ENCODE measurements around the gene RNF114.
"Not testable (repeated sequence)": the region's sequence is repeated elsewhere in the genome, so short reads cannot be mapped to it uniquely, and the experiment has no call there.

RNF114 gene

DNA sequence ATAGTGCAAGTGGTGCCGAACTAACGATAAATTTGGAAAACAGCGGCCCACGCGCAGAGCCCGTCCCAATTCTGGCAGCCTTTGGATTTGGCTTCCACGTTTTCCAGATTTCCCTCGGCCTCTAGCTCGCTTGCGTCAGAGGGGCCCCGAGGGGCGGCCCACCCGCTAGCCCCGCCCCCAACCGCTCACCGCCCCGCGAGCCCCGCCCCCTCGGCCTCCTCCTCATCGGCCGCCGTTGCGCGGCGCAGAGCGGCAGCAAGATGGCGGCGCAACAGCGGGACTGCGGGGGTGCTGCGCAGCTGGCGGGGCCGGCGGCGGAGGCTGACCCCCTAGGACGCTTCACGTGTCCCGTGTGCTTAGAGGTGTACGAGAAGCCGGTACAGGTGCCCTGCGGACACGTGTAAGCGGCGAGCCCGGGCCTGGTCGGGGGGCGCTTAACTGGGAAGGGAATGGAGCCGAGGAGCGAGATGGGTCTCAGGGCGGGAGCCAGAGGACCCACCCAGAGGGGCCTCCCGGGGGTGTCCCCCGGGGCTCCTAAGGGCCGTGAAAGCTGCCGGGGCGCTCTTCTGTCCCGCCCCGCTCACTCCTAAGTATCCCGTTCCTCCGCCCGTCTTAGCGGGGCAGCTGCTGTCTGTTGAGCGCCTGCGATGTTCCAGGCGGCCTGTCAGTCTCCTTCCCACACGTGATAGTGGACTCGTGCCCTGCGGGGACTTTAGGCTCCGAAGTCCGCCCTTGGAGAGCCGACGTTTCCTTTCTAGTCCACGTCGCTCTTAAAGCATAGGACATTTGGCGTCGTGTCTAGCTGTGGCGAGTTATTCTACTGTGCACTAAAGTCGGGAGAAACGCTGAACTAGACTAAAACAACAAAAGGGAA is at the start of gene RNF114:
RNF114 (plus strand) TSS at position 245 of the 874 bp plus-strand sequence; CDS start at position 261, 16 bp downstream.
- peak; percentile 70 for DNase-seq

- no peak for DNase-seq
These were observed 49.5 kb upstream of the RNF114 start for GRCh38 chr20:49886571-49887213.

GRCh38 chr20:49887251-49888211 is 48.7 kb upstream of the RNF114 start:
- DNase-seq: no peak

- DNase-seq: peak; percentile 45
These were observed 47.8 kb upstream of the RNF114 start for GRCh38 chr20:49888212-49889000.

- no peak for DNase-seq
These were observed 46.9 kb upstream of the RNF114 start for GRCh38 chr20:49889001-49889934.

DNA sequence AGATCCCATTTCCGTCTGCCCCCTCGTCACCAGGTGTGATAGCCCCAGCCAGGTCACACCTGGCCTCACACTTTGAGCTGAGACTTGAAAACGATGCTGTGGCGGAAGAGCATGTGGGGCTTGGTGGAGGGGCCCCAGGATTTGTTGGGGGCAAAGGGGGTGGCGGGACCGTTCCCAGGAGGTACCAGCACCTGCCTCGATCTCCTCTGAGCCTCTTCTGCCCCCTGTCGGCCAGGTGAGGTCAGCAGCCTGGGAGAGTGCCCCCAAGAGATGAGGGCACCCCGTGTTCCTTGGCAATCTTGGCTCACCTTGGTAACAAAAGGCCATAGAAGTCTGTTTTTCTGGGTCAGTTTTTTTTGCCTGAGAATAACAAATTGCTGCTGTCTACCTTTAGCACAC is 46.3 kb upstream of the RNF114 start:
- no peak for DNase-seq

DNA sequence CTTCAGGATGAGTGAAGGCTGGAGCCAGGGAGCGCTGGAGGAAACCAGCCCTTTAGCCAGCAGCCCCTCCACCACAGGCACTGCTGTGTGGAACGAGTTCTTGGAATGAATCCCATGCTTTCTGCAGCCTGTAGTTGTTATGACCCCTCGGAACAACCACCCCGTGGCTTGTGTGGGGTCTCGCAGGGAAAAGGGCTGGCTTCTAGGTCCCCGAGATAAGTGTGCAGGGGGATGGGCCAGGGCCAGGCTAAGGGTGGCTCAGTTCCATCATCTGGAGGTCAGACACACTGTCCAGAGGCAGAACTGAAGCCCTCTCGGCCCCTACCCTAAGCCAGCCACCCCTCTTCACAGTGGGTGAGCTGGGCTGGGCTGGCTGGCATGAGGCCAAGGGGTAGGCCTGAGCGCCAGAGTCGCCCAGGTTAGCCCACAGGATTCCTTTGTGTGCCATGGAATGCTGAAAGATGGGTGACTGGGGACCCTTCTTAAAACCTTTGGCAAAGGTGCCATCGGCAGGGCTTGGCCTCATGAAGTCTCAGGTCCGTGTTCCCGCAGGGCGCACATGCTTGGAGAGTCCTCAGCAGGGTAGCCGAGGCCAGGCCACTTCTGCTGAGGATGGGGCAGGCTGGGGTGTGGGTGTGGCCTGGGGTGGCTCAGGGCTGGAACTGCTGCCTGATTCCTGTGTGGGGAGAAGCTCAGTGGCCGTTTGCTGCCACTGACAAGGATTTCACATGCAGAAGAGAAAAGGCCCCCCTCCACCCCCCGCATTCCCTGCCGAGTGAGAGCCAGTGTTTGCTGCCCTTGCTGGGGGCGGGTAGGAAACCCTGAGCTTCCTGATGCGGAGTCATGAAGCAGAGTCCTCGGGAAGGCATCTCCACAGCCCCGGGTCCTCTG is 45.5 kb upstream of the RNF114 start:
- DNase-seq: no peak

- DNase-seq: no peak
These were observed 44.6 kb upstream of the RNF114 start for GRCh38 chr20:49891476-49892110.

- no peak for DNase-seq
These were observed 43.9 kb upstream of the RNF114 start for GRCh38 chr20:49892260-49892659.

GRCh38 chr20:49892817-49893216 is 43.4 kb upstream of the RNF114 start:
- DNase-seq: no peak

- no peak for DNase-seq
These were observed 42.7 kb upstream of the RNF114 start for GRCh38 chr20:49893242-49894072.

- no peak for DNase-seq
These were observed 42.1 kb upstream of the RNF114 start for GRCh38 chr20:49894073-49894470.

- DNase-seq: not testable (repeated sequence)
These were observed 40.6 kb upstream of the RNF114 start for GRCh38 chr20:49895474-49896093.

- DNase-seq: no peak
These were observed 40.0 kb upstream of the RNF114 start for GRCh38 chr20:49896204-49896603.

DNA sequence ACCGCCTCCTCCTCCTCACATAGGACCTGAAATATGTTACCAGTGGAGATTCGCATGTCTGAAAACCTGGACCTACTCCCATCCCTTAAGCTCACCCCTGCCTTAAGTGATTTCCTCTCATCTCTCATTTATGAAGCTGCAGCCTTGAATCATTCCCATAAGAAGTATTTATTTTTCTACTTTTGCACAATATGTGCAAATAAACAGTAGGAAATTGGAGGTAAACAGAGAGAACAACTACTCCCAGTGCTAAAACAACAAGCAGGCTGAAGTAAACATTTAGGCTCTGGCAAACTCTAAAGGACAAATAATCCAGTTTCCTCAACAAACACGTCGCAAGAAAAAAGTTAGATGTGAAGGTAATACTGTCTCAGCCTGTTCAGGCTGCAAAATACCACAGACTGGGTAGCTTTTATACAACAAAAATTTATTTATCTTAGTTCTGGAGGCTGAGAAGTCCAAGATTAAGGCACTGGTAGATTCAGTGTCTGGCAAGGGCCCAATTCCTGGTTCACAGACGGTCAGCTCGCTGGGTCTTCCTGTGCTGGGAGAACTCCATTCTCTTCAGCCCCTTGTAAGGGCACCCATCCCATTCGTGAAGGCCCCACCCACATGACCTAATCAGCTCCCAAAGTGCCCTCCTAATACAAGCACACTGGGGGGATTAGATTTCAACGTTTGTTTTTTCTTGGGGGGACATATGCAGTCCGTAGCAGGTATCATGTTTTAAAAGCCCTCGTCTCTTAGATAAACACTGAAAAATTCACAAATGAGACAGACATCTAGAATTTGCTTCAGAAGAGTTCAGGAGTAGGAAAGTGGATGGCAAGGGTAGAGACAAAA is 36.4 kb upstream of the RNF114 start:
- DNase-seq: peak; percentile 90

DNA sequence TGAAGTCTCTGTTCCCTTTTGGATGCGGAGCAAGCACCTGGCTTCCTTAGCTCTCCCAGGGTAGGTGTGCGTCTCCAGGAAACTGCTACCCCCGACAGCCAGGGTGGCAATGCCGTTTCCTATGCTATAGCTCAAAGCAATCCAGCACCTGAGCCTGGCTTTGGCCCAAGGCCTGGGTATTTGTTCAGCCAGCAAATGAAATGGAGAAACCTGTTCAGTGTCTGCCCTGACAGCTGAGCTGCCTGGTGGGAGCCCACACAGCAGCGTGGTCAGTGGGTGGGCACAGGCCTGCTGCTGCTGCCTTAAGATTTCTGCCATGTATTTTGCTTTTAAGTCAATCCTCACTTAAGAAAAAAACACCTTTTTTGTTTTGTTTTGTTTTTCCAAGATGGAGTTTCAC is 34.6 kb upstream of the RNF114 start:
- DNase-seq: peak; percentile 77
